Astrocyte (in vitro differentiated cells and primary cell): ENCODE results near the gene DCST2. TPM values are rescaled to one million over a fixed set of nuclear protein-coding genes. Genes with fewer than 3 reads are reported as not detected.

Experiments
- DNase-seq: peaks from one replicate; pipeline ENCODE4 v3.0.0-alpha.2; 2010; ENCODE audit warnings: low read depth
- FAIRE-seq: peaks from 2 replicates; lab custom pipeline; 2011; peaks lifted over from hg19 to GRCh38; lab: Jason Lieb, UNC
- H2AFZ ChIP-seq: 2 replicates; pipeline ENCODE4 v1.6.0; 2012; ENCODE audit warnings: low read depth, low read length, inconsistent platforms
- H3K27ac ChIP-seq: 2 replicates; pipeline ENCODE4 v1.5.1; 2011; ENCODE audit warnings: low read depth, low read length, inconsistent platforms
- H3K27me3 ChIP-seq: 2 replicates; pipeline ENCODE4 v1.6.0; 2011; ENCODE audit warnings: low read length, inconsistent platforms; ENCODE audit not compliant: insufficient read depth
- H3K36me3 ChIP-seq: 2 replicates; pipeline ENCODE4 v1.5.1; 2011; ENCODE audit warnings: low read length, inconsistent platforms; ENCODE audit not compliant: insufficient read depth
- H3K4me1 ChIP-seq: 2 replicates; pipeline ENCODE4 v1.5.1; 2011; ENCODE audit warnings: low read length, inconsistent platforms; ENCODE audit not compliant: insufficient read depth
- H3K4me2 ChIP-seq: 2 replicates; pipeline ENCODE4 v1.6.0; 2012; ENCODE audit warnings: low read length, inconsistent platforms
- H3K4me3 ChIP-seq: 2 replicates; pipeline ENCODE4 v1.5.1; 2011; ENCODE audit warnings: low read depth, mild to moderate bottlenecking, low read length, inconsistent platforms; ENCODE audit not compliant: insufficient read depth
- H3K79me2 ChIP-seq: 2 replicates; pipeline ENCODE4 v1.6.0; 2012; ENCODE audit warnings: mild to moderate bottlenecking, low read length, inconsistent platforms; ENCODE audit not compliant: insufficient read depth
- H3K9ac ChIP-seq: 2 replicates; pipeline ENCODE4 v1.6.0; 2012; ENCODE audit warnings: mild to moderate bottlenecking, low read length, inconsistent platforms
- H3K9me3 ChIP-seq: 2 replicates; pipeline ENCODE4 v1.5.1; 2012; ENCODE audit warnings: low read depth, mild to moderate bottlenecking, low read length, inconsistent platforms; ENCODE audit not compliant: insufficient read depth
- H4K20me1 ChIP-seq: 2 replicates; pipeline ENCODE4 v1.6.0; 2012; ENCODE audit warnings: low read length, inconsistent platforms; ENCODE audit not compliant: insufficient read depth
- H3K27ac Mint-ChIP-seq: one replicate; pipeline ENCODE4 v1.8.0; 2021; ENCODE audit warnings: mild to moderate bottlenecking, mixed read lengths; ENCODE audit not compliant: unreplicated experiment
- H3K27me3 Mint-ChIP-seq: one replicate; pipeline ENCODE4 v1.8.0; 2021; ENCODE audit warnings: low read depth, mixed read lengths; ENCODE audit not compliant: unreplicated experiment
- H3K36me3 Mint-ChIP-seq: one replicate; pipeline ENCODE4 v1.8.0; 2021; ENCODE audit warnings: low read depth, mixed read lengths; ENCODE audit not compliant: unreplicated experiment
- H3K4me1 Mint-ChIP-seq: one replicate; pipeline ENCODE4 v1.8.0; 2021; ENCODE audit warnings: low read depth, mixed read lengths; ENCODE audit not compliant: unreplicated experiment
- H3K4me3 Mint-ChIP-seq: one replicate; pipeline ENCODE4 v1.8.0; 2021; ENCODE audit warnings: mild to moderate bottlenecking, moderate library complexity, mixed read lengths; ENCODE audit not compliant: unreplicated experiment
- H3K9me3 Mint-ChIP-seq: one replicate; pipeline ENCODE4 v1.8.0; 2021; ENCODE audit warnings: mild to moderate bottlenecking, mixed read lengths; ENCODE audit not compliant: unreplicated experiment
- EZH2 ChIP-seq: IDR thresholded peaks from 2 replicates; pipeline ENCODE4 v1.6.1; 2012; ENCODE audit warnings: mild to moderate bottlenecking, low read length, inconsistent platforms; ENCODE audit not compliant: insufficient read depth
- total RNA-seq: library from RNA; stranded (reverse); gene quantifications from 2 replicates; pipeline ENCODE4 v1.2.1, GENCODE V29; 2021
- TF ChIP-seq, protein P1 (sequence below): IDR thresholded peaks from 2 replicates; pipeline ENCODE4 v1.5.1; 2011; ENCODE audit warnings: low read depth, mild to moderate bottlenecking, inconsistent platforms, low read length, moderate library complexity; ENCODE audit not compliant: insufficient read depth

The DCST2 gene
- total RNA-seq, 1 donor from 2014 or later = 0.34 TPM

DNA sequence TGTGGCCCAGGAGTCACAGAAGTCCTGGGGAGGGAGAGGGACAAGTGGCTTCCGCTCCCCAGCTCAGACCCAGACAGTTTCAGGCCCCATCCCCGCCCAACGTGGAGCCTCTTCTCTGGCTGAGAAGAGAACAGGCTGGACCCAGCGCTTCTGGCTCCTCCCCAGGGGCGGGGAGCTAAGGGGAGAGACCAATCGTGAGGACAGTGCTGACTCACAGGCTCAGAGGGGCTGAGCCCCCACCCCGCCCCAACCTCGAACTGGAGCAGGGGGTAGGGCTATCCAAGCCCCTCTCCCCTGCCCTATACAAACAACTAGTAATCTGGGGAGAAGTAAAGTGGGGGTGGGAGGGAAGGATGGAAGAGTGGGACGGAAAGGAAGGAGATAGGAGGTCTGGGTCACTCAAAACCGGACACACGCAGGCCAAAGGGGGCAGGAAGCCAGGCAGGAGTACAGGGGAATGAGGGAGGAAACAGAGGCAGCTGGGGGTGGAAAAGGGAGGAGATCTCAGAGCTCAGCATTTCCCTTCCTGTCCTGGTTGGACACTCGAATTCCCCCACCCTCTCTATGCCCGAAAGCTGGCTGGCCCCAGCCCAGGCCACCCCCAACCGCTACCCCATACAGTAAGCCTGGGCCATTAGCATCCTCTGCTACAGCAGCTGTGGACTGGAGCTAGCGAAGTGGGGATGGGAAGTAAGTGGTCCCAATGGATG lies 62.8 kb downstream of the DCST2 start, which contains the start of gene SHC1:
TSS of gene SHC1 (minus strand) at position 117 of the 710 bp plus-strand sequence. CDS start 221 bp downstream, outside the sequence.
- Histone ChIP-seq H2AFZ (no peak within 1 kb of the TSS), H3K27me3 (no peaks in the 10 kb centered on the region), H3K9ac (peak within 1 kb of the TSS; percentile 91), H3K4me1 (peaks cover 43% of the 10 kb centered on the region), H3K79me2 (peaks cover 67% of the 10 kb centered on the region), H3K9me3 (no peaks in the 10 kb centered on the region), H4K20me1 (peaks cover 47% of the 10 kb centered on the region), H3K4me2 (peak within 1 kb of the TSS; percentile 94), H3K27ac (peak within 1 kb of the TSS; percentile 99), H3K4me3 (peak within 1 kb of the TSS; percentile 77), H3K36me3 (peaks cover 22% of the 10 kb centered on the region)
- peaks cover 29% of the 10 kb centered on the region for H3K4me1 Mint-ChIP-seq
- peak within 1 kb of the TSS; percentile 93 for H3K4me3 Mint-ChIP-seq
- H3K36me3 Mint-ChIP-seq = peaks cover 3% of the 10 kb centered on the region
- no peaks in the 10 kb centered on the region for H3K9me3 Mint-ChIP-seq
- H3K27me3 Mint-ChIP-seq = no peaks in the 10 kb centered on the region
- no peak within 1 kb of the TSS for H3K27ac Mint-ChIP-seq
- TF ChIP-seq EZH2 = no peak
- TF ChIP-seq, protein P1, sequence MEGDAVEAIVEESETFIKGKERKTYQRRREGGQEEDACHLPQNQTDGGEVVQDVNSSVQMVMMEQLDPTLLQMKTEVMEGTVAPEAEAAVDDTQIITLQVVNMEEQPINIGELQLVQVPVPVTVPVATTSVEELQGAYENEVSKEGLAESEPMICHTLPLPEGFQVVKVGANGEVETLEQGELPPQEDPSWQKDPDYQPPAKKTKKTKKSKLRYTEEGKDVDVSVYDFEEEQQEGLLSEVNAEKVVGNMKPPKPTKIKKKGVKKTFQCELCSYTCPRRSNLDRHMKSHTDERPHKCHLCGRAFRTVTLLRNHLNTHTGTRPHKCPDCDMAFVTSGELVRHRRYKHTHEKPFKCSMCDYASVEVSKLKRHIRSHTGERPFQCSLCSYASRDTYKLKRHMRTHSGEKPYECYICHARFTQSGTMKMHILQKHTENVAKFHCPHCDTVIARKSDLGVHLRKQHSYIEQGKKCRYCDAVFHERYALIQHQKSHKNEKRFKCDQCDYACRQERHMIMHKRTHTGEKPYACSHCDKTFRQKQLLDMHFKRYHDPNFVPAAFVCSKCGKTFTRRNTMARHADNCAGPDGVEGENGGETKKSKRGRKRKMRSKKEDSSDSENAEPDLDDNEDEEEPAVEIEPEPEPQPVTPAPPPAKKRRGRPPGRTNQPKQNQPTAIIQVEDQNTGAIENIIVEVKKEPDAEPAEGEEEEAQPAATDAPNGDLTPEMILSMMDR = no peak
- DNase-seq (peak; percentile 91), FAIRE-seq (no peak)

DNA sequence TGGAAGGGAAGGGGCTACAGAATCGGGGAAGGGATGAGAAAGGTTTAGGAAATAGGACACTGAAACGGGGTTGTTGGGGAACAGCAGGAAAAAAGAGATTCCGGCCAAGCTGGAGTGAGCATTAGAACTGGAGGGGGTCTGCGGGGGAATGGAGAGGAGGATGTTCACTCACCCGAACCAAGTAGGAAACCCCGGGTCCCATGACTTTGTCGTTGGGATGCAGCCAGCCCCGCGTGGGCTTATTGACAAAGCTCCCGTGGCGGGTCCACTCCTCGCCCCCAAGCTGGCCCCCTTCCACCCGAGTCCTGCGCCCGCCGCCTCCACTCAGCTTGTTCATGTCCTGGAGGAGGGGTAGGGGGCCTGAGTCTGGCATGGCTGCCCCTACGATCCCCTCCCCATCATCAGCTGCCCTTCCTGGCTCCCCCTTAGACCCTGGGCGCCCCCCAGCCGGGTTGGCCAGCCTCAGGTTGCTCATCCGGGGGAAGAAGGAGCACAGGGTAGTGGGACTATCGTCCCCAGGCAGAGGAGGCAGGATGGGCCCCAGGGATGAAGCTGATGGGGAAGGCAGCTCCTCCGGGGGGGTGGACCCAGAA lies 63.6 kb downstream of the DCST2 start:
- peaks cover 43% of the 10 kb centered on the region for H3K4me1 ChIP-seq
- Mint-ChIP-seq H3K36me3 (peaks cover 6% of the 10 kb centered on the region), H3K27ac (no peak overlapping the region), H3K4me3 (peak overlapping the region; percentile 93), H3K27me3 (no peaks in the 10 kb centered on the region), H3K9me3 (no peaks in the 10 kb centered on the region), H3K4me1 (peaks cover 31% of the 10 kb centered on the region)
- peaks cover 66% of the 10 kb centered on the region for H3K79me2 ChIP-seq
- FAIRE-seq (no peak), DNase-seq (no peak)
- TF ChIP-seq EZH2 = no peak
- TF ChIP-seq, protein P1 = no peak
- H3K36me3 ChIP-seq = peaks cover 28% of the 10 kb centered on the region
- H3K27ac ChIP-seq = peak overlapping the region; percentile 99
- peak overlapping the region; percentile 94 for H3K4me2 ChIP-seq
- H2AFZ ChIP-seq = no peak overlapping the region
- H4K20me1 ChIP-seq = peaks cover 55% of the 10 kb centered on the region
- no peaks in the 10 kb centered on the region for H3K27me3 ChIP-seq
- peak overlapping the region; percentile 77 for H3K4me3 ChIP-seq
- H3K9ac ChIP-seq = peak overlapping the region; percentile 91
- H3K9me3 ChIP-seq = no peaks in the 10 kb centered on the region

DNA sequence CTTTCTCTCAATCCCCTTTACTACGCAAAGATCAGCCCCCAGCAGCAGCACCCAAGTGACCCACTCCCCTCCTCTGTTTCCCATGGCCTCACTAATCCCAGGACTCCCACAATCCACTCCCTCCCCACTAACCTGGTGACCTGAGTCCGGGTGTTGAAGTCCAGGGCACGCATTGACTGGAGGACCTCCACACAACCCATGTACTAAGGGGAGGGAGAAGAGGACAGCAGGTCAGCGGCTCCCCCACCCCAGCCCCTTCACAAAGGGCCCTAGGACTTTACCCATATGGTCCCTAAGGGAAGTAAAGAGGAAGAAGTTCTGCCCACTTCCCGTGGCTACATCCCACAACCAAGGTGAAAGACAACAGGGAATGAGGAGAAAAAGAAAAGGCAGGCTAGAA lies 64.3 kb downstream of the DCST2 start:
- H3K4me3 Mint-ChIP-seq = peak overlapping the region; percentile 93
- peaks cover 43% of the 10 kb centered on the region for H3K4me1 ChIP-seq
- H3K27me3 Mint-ChIP-seq = no peaks in the 10 kb centered on the region
- DNase-seq (no peak), FAIRE-seq (no peak)
- peaks cover 70% of the 10 kb centered on the region for H3K79me2 ChIP-seq
- H3K4me3 ChIP-seq = peak overlapping the region; percentile 77
- H3K36me3 ChIP-seq = peaks cover 34% of the 10 kb centered on the region
- H3K4me2 ChIP-seq = peak overlapping the region; percentile 94
- no peak overlapping the region for H2AFZ ChIP-seq
- H3K27ac Mint-ChIP-seq = no peak overlapping the region
- no peaks in the 10 kb centered on the region for H3K9me3 Mint-ChIP-seq
- H3K36me3 Mint-ChIP-seq = peaks cover 10% of the 10 kb centered on the region
- no peaks in the 10 kb centered on the region for H3K9me3 ChIP-seq
- H3K27me3 ChIP-seq = no peaks in the 10 kb centered on the region
- no peak for TF ChIP-seq EZH2
- TF ChIP-seq, protein P1 = no peak
- H3K9ac ChIP-seq = peak overlapping the region; percentile 91
- peak overlapping the region; percentile 21 for H3K27ac ChIP-seq
- H4K20me1 ChIP-seq = peaks cover 62% of the 10 kb centered on the region
- peaks cover 31% of the 10 kb centered on the region for H3K4me1 Mint-ChIP-seq
